Fibroblast of pulmonary artery (primary cell): Measurements from ENCODE around the gene CASTOR1.

Experiments
- DNase-seq: peaks from one replicate; pipeline ENCODE4 v3.0.0-alpha.2; 2010; ENCODE audit warnings: low read depth
- H3K4me3 ChIP-seq: replicated peaks from 2 replicates; pipeline ENCODE4 v1.5.1; 2011; ENCODE audit warnings: low read depth, mild to moderate bottlenecking, control low read depth, low read length, moderate library complexity
- TF ChIP-seq, protein P1 (sequence below): IDR thresholded peaks from 2 replicates; pipeline ENCODE4 v1.5.1; 2011; ENCODE audit warnings: mild to moderate bottlenecking, control low read depth, low read length, inconsistent platforms; ENCODE audit errors: missing control alignments

Gene CASTOR1

DNA sequence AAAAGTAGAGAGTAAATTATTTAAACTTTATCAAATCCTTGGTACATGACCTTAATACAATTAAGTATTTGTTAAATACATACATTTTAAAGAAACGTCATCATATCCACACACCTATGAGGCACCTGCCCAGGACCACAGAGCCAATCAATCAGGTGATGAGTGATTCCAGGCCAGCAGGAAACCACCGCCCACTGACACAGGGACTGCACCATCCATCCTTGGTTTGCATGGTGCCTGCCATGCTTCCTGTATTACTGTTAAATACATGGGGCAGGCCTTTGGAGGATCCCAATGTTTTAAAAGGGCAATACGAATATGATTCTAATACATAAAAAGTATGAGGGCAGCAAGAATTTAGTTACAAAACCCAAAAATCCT, 44.4 kb upstream of the CASTOR1 start:
- TF ChIP-seq, protein P1, sequence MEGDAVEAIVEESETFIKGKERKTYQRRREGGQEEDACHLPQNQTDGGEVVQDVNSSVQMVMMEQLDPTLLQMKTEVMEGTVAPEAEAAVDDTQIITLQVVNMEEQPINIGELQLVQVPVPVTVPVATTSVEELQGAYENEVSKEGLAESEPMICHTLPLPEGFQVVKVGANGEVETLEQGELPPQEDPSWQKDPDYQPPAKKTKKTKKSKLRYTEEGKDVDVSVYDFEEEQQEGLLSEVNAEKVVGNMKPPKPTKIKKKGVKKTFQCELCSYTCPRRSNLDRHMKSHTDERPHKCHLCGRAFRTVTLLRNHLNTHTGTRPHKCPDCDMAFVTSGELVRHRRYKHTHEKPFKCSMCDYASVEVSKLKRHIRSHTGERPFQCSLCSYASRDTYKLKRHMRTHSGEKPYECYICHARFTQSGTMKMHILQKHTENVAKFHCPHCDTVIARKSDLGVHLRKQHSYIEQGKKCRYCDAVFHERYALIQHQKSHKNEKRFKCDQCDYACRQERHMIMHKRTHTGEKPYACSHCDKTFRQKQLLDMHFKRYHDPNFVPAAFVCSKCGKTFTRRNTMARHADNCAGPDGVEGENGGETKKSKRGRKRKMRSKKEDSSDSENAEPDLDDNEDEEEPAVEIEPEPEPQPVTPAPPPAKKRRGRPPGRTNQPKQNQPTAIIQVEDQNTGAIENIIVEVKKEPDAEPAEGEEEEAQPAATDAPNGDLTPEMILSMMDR, result no peak
- DNase-seq, result no peak
- no peak overlapping the region for H3K4me3 ChIP-seq

- no peak overlapping the region for H3K4me3 ChIP-seq
- TF ChIP-seq, protein P1, result no peak
- DNase-seq, result no peak
Observed at GRCh38 chr22:30332994-30333706, 43.8 kb upstream of the CASTOR1 start.

GRCh38 chr22:30332551-30332950, 43.2 kb upstream of the CASTOR1 start:
- no peak overlapping the region for H3K4me3 ChIP-seq
- TF ChIP-seq, protein P1, result no peak
- no peak for DNase-seq

- TF ChIP-seq, protein P1, result no peak
- DNase-seq, result no peak
- H3K4me3 ChIP-seq, result no peak overlapping the region
Observed at GRCh38 chr22:30328466-30329049, 39.3 kb upstream of the CASTOR1 start.

DNA sequence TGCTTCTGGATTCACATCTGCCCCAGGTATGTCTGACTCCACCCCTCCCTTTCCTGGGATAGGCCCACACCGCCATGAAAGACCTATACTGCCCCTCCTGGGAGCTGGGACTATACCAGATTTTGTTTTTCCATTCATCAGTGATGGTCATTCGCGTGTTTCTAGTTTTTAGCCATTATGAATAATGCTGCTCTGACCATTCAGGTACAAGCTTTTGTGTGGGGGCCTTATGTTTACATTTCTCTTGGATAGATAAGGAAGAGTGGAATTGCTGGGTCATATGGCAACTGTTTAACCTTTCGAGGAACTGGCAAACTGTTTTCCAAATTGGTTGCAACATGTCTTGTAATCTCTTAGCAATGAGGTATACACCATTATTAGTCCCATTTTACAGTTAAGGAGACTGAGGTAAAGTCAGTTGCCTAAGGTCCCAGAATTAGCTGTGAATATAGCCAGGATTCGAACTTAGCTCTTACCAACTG, 38.6 kb upstream of the CASTOR1 start:
- H3K4me3 ChIP-seq, result no peak overlapping the region
- TF ChIP-seq, protein P1, result no peak
- no peak for DNase-seq

DNA sequence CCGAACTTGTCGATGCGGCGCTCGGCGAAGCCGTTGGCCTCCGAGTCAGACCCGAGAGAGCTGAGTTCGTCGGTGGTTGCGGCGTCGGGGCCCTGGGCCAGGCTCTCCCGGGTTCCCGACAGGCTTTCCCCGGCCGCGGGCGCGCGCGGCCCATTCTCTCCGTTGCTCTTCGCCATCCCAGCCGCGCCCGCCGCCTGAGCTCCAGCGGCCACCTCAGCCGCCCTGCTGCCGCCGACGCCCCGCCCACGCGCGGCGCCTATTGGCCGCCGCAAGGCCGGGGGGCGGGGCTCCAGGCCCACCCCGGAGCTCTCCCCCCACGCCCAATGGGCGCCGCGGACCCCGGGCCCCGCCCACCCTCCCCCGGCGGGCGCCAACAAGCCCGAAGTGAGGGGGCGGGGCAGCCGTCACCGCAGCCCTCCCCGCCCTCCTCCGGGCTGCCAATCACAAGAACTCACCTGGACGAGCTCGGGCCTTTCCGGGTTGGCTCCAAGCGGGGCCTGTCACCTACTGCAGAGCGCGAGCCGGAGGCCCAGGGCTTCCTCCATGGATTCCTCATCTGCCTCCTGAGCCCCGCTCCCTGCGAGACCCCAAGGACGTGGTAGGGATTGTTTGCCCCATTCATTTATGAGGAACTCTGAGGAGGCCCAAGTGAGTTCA, 37.5 kb upstream of the CASTOR1 start, which contains the start of gene TBC1D10A:
Gene TBC1D10A, minus strand, starts transcription at position 236 of the 657 bp plus-strand sequence. Its CDS starts 60 bp downstream, at position 176.
- H3K4me3 ChIP-seq, result peak within 1 kb of the TSS; percentile 77
- TF ChIP-seq, protein P1, result no peak
- peak; percentile 87 for DNase-seq
